ENCODE data around the gene LRRC75A.

LRRC75A gene

GRCh38 chr17:16517477-16517876 lies 25.5 kb upstream of the LRRC75A start:
- H2BK5ac ChIP-seq (ENCODE audit: low read depth, low read length, poor library complexity) = no peak overlapping the region
- no peak overlapping the region for H2BK120ac ChIP-seq (ENCODE audit: insufficient read depth, low read length, poor library complexity)
- H3K79me2 ChIP-seq (ENCODE audit: control insufficient read depth, insufficient read depth, low read length, poor library complexity) = no peaks in the 10 kb centered on the region
- H3K27me3 ChIP-seq (ENCODE audit: insufficient read depth, low read length) = no peaks in the 10 kb centered on the region
- no peaks in the 10 kb centered on the region for H3K4me1 ChIP-seq (ENCODE audit: control insufficient read depth in 1 of 2, insufficient read depth in 2 of 2, low read length in 2 of 2)
- no CpG with 5 or more reads among the region's 7 CpGs for WGBS (ENCODE audit: extremely low coverage, insufficient coverage, insufficient read length)
- no peak overlapping the region for H2AFZ ChIP-seq (ENCODE audit: insufficient read depth, low read length, poor library complexity)
- no peaks in the 10 kb centered on the region for H3K79me1 ChIP-seq (ENCODE audit: low read length)
- H3K14ac ChIP-seq (ENCODE audit: low read length) = no peak overlapping the region
- H3K27ac ChIP-seq (ENCODE audit: low read depth, low read length) = no peak overlapping the region
- no peak overlapping the region for H2BK12ac ChIP-seq (ENCODE audit: low read length)
- H4K91ac ChIP-seq (ENCODE audit: low read depth, low read length) = no peak overlapping the region
- no peak overlapping the region for H3K4ac ChIP-seq (ENCODE audit: low read depth, low read length)
- no peak overlapping the region for H2AK5ac ChIP-seq (ENCODE audit: low read length)
- H4K12ac ChIP-seq (ENCODE audit: low read depth, low read length) = no peak overlapping the region
- no peak overlapping the region for H3K4me3 ChIP-seq (ENCODE audit: low read depth, low read length)
- no peak overlapping the region for H3K23ac ChIP-seq (ENCODE audit: low read length)
- H3K9me3 ChIP-seq (ENCODE audit: insufficient read depth, low read depth, low read length) = no peaks in the 10 kb centered on the region
- H4K8ac ChIP-seq (ENCODE audit: low read depth, low read length) = no peak overlapping the region
- H3K36me3 ChIP-seq (ENCODE audit: control insufficient read depth in 1 of 2, insufficient read depth in 2 of 2, low read length in 2 of 2) = no peaks in the 10 kb centered on the region
- H3K18ac ChIP-seq (ENCODE audit: low read length) = no peak overlapping the region
- DNase-seq = no peak
- H3K4me2 ChIP-seq (ENCODE audit: low read length) = no peak overlapping the region
- H3K9ac ChIP-seq (ENCODE audit: low read length) = no peak overlapping the region

DNA sequence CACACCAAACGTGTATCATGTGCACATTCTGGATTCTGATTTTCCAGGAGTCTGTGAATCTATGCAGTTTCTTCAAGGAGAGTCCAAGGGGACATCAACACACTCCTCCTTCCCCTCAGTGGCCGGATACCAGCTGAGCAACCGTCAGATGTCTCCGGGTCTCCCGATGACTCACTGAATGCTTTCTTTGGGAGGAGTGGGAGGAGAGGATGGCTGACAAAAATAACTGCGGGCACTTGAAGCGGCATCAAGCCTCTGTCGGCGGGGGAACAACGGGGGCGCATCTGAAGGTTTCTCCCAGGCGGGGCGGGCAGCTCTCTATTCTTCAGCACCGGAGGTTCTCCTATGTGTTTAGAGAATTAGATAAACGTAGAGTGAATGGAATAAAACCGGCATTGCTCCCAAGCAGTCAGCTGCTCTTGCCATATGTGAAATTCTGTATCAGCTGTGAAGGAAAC lies 24.6 kb upstream of the LRRC75A start:
- H2BK12ac ChIP-seq (ENCODE audit: low read length) = no peak overlapping the region
- H3K18ac ChIP-seq (ENCODE audit: low read length) = no peak overlapping the region
- no peaks in the 10 kb centered on the region for H3K36me3 ChIP-seq (ENCODE audit: control insufficient read depth in 1 of 2, insufficient read depth in 2 of 2, low read length in 2 of 2)
- no CpG with 5 or more reads among the region's 16 CpGs for WGBS (ENCODE audit: extremely low coverage, insufficient coverage, insufficient read length)
- H3K23ac ChIP-seq (ENCODE audit: low read length) = no peak overlapping the region
- no peaks in the 10 kb centered on the region for H3K79me2 ChIP-seq (ENCODE audit: control insufficient read depth, insufficient read depth, low read length, poor library complexity)
- no peak overlapping the region for H4K12ac ChIP-seq (ENCODE audit: low read depth, low read length)
- no peak overlapping the region for H4K91ac ChIP-seq (ENCODE audit: low read depth, low read length)
- H3K27me3 ChIP-seq (ENCODE audit: insufficient read depth, low read length) = no peaks in the 10 kb centered on the region
- no peaks in the 10 kb centered on the region for H3K4me1 ChIP-seq (ENCODE audit: control insufficient read depth in 1 of 2, insufficient read depth in 2 of 2, low read length in 2 of 2)
- no peak overlapping the region for H4K8ac ChIP-seq (ENCODE audit: low read depth, low read length)
- peak; percentile 33 to 64 for DNase-seq
- H3K4ac ChIP-seq (ENCODE audit: low read depth, low read length) = no peak overlapping the region
- H2BK5ac ChIP-seq (ENCODE audit: low read depth, low read length, poor library complexity) = no peak overlapping the region
- no peak overlapping the region for H3K4me3 ChIP-seq (ENCODE audit: low read depth, low read length)
- H3K27ac ChIP-seq (ENCODE audit: low read depth, low read length) = no peak overlapping the region
- no peak overlapping the region for H2AK5ac ChIP-seq (ENCODE audit: low read length)
- no peak overlapping the region for H3K9ac ChIP-seq (ENCODE audit: low read length)
- no peaks in the 10 kb centered on the region for H3K79me1 ChIP-seq (ENCODE audit: low read length)
- H2BK120ac ChIP-seq (ENCODE audit: insufficient read depth, low read length, poor library complexity) = no peak overlapping the region
- H3K14ac ChIP-seq (ENCODE audit: low read length) = no peak overlapping the region
- H3K9me3 ChIP-seq (ENCODE audit: insufficient read depth, low read depth, low read length) = no peaks in the 10 kb centered on the region
- no peak overlapping the region for H3K4me2 ChIP-seq (ENCODE audit: low read length)
- H2AFZ ChIP-seq (ENCODE audit: insufficient read depth, low read length, poor library complexity) = no peak overlapping the region

DNA sequence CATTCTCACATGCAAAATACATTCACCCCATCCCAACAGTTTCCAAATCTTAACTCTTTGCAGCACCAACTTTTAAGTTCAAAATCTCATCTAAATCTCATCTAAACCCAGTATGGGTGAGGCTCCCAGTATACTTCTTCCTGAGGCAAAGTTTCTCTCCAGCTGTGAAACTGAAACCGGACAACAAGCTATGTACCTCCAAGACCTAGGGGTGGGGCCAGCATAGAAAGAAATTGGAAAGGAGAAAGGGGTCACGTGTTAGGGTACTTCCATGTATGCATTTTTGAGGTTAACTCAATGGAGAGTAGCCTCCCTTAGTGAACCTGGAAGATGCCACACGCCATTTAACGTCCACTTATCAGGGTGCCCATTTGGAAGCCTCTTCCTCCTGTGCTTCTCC lies 23.9 kb upstream of the LRRC75A start:
- Histone ChIP-seq H3K27me3 (ENCODE audit: insufficient read depth, low read length) (no peaks in the 10 kb centered on the region), H3K9ac (ENCODE audit: low read length) (no peak overlapping the region), H3K27ac (ENCODE audit: low read depth, low read length) (no peak overlapping the region), H3K4ac (ENCODE audit: low read depth, low read length) (no peak overlapping the region), H3K4me2 (ENCODE audit: low read length) (no peak overlapping the region), H2BK12ac (ENCODE audit: low read length) (no peak overlapping the region), H3K36me3 (ENCODE audit: control insufficient read depth in 1 of 2, insufficient read depth in 2 of 2, low read length in 2 of 2) (no peaks in the 10 kb centered on the region), H3K4me1 (ENCODE audit: control insufficient read depth in 1 of 2, insufficient read depth in 2 of 2, low read length in 2 of 2) (no peaks in the 10 kb centered on the region), H3K18ac (ENCODE audit: low read length) (no peak overlapping the region), H3K79me1 (ENCODE audit: low read length) (no peaks in the 10 kb centered on the region), H2BK120ac (ENCODE audit: insufficient read depth, low read length, poor library complexity) (no peak overlapping the region), H4K8ac (ENCODE audit: low read depth, low read length) (no peak overlapping the region), H2AFZ (ENCODE audit: insufficient read depth, low read length, poor library complexity) (no peak overlapping the region), H2AK5ac (ENCODE audit: low read length) (no peak overlapping the region), H3K4me3 (ENCODE audit: low read depth, low read length) (no peak overlapping the region), H3K14ac (ENCODE audit: low read length) (no peak overlapping the region), H3K79me2 (ENCODE audit: control insufficient read depth, insufficient read depth, low read length, poor library complexity) (no peaks in the 10 kb centered on the region), H4K12ac (ENCODE audit: low read depth, low read length) (no peak overlapping the region), H3K9me3 (ENCODE audit: insufficient read depth, low read depth, low read length) (no peaks in the 10 kb centered on the region), H2BK5ac (ENCODE audit: low read depth, low read length, poor library complexity) (no peak overlapping the region), H4K91ac (ENCODE audit: low read depth, low read length) (no peak overlapping the region), H3K23ac (ENCODE audit: low read length) (no peak overlapping the region)
- DNase-seq = no peak
- WGBS (ENCODE audit: extremely low coverage, insufficient coverage, insufficient read length) = no CpG with 5 or more reads among the region's 4 CpGs

DNA sequence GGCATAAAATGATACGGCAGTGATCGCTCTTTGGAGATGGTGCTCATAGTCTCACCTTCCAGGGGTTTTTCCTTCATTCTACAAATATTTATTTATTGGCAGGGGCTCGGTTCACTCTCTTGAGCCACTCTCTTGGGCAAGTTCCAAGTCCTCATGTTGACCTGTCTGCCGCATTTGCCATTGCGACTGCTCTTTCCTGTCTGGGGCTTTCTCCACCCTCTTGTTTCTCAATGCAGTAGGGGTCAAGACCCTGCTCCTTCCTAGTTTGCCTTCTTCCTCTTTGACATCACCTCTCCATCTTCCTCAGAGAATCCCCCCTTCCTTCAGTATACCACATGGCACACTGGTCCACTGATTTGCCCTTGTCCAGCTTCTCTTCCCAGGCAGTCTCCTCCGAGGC lies 21.9 kb upstream of the LRRC75A start:
- H3K79me2 ChIP-seq (ENCODE audit: control insufficient read depth, insufficient read depth, low read length, poor library complexity) = no peaks in the 10 kb centered on the region
- H2BK120ac ChIP-seq (ENCODE audit: insufficient read depth, low read length, poor library complexity) = no peak overlapping the region
- H3K4me3 ChIP-seq (ENCODE audit: low read depth, low read length) = no peak overlapping the region
- H3K27me3 ChIP-seq (ENCODE audit: insufficient read depth, low read length) = no peaks in the 10 kb centered on the region
- no peaks in the 10 kb centered on the region for H3K36me3 ChIP-seq (ENCODE audit: control insufficient read depth in 1 of 2, insufficient read depth in 2 of 2, low read length in 2 of 2)
- no peak overlapping the region for H3K4me2 ChIP-seq (ENCODE audit: low read length)
- H3K4ac ChIP-seq (ENCODE audit: low read depth, low read length) = no peak overlapping the region
- H4K91ac ChIP-seq (ENCODE audit: low read depth, low read length) = no peak overlapping the region
- no peak overlapping the region for H3K14ac ChIP-seq (ENCODE audit: low read length)
- H3K18ac ChIP-seq (ENCODE audit: low read length) = no peak overlapping the region
- H3K79me1 ChIP-seq (ENCODE audit: low read length) = no peaks in the 10 kb centered on the region
- H2AK5ac ChIP-seq (ENCODE audit: low read length) = no peak overlapping the region
- no peak overlapping the region for H2AFZ ChIP-seq (ENCODE audit: insufficient read depth, low read length, poor library complexity)
- H3K9me3 ChIP-seq (ENCODE audit: insufficient read depth, low read depth, low read length) = no peaks in the 10 kb centered on the region
- no peak overlapping the region for H2BK5ac ChIP-seq (ENCODE audit: low read depth, low read length, poor library complexity)
- H3K23ac ChIP-seq (ENCODE audit: low read length) = no peak overlapping the region
- H3K9ac ChIP-seq (ENCODE audit: low read length) = no peak overlapping the region
- H3K27ac ChIP-seq (ENCODE audit: low read depth, low read length) = no peak overlapping the region
- H3K4me1 ChIP-seq (ENCODE audit: control insufficient read depth in 1 of 2, insufficient read depth in 2 of 2, low read length in 2 of 2) = no peaks in the 10 kb centered on the region
- no peak overlapping the region for H2BK12ac ChIP-seq (ENCODE audit: low read length)
- H4K8ac ChIP-seq (ENCODE audit: low read depth, low read length) = no peak overlapping the region
- DNase-seq = no peak
- H4K12ac ChIP-seq (ENCODE audit: low read depth, low read length) = no peak overlapping the region
- no CpG with 5 or more reads among the region's 6 CpGs for WGBS (ENCODE audit: extremely low coverage, insufficient coverage, insufficient read length)

Data from trophoblast cell (in vitro differentiated cells and primary cell).